HG03103 (cell line): Measurements from ENCODE around the gene SPANXA1.
"Not testable (repeated sequence)": the region's sequence is repeated elsewhere in the genome, so short reads cannot be mapped to it uniquely, and the experiment has no call there.

Experiments used
- ATAC-seq: cut with Tn5 transposase; IDR thresholded peaks from one replicate; pipeline ENCODE4 v1.9.1; 2021; ENCODE audit warnings: low read depth; ENCODE audit not compliant: unreplicated experiment

The SPANXA1 gene

GRCh38 chrX:141584638-141585037, at the start of gene SPANXA1:
Gene SPANXA1 (minus strand): TSS chrX:141584738. CDS start chrX:141584678, 60 bp downstream.
- ATAC-seq: not testable (repeated sequence)

- no peak for ATAC-seq
Observed at GRCh38 chrX:141632124-141632523, 47.6 kb upstream of the SPANXA1 start.

GRCh38 chrX:141619336-141619735, 34.8 kb upstream of the SPANXA1 start:
- no peak for ATAC-seq

GRCh38 chrX:141609111-141609510, 24.6 kb upstream of the SPANXA1 start:
- no peak for ATAC-seq

- not testable (repeated sequence) for ATAC-seq
Observed at GRCh38 chrX:141589408-141589807, 4.9 kb upstream of the SPANXA1 start, which contains the start of gene SPANXA2. Gene SPANXA2 (plus strand): TSS chrX:141589708. CDS start chrX:141589768, 60 bp downstream.

- ATAC-seq: not testable (repeated sequence)
Observed at GRCh38 chrX:141542551-141542950, 42.0 kb downstream of the SPANXA1 start.
